Lower lobe of right lung (tissue), 2 donors: Measurements from ENCODE around the gene TIMM50. TPM values are rescaled to one million over a fixed set of nuclear protein-coding genes. Genes with fewer than 3 reads are reported as not detected.

ENCODE experiments used
- ATAC-seq, 2 donors: fragments of 200-7000 bp; cut with Tn5 transposase; one replicate each; pipeline ENCODE4 v1.9.1; 2020 to 2022; ENCODE audit warnings: mild to moderate bottlenecking in 2 of 2, moderate library complexity in 2 of 2
- DNase-seq: peaks from one replicate; pipeline ENCODE4 v3.0.0-alpha.2; 2020
- H3K27ac ChIP-seq: fragments of 200-600 bp; one replicate; pipeline ENCODE4 v1.8.0; 2022
- H3K27me3 ChIP-seq: fragments of 200-600 bp; one replicate; pipeline ENCODE4 v1.8.0; 2022; ENCODE audit warnings: low read depth
- H3K36me3 ChIP-seq: fragments of 200-600 bp; one replicate; pipeline ENCODE4 v1.8.0; 2022; ENCODE audit warnings: mild to moderate bottlenecking
- H3K4me1 ChIP-seq: fragments of 200-600 bp; one replicate; pipeline ENCODE4 v1.8.0; 2022
- H3K4me3 ChIP-seq: fragments of 200-600 bp; one replicate; pipeline ENCODE4 v1.8.0; 2022; ENCODE audit warnings: mild to moderate bottlenecking
- H3K9me3 ChIP-seq: fragments of 200-600 bp; one replicate; pipeline ENCODE4 v1.8.0; 2022
- intact Hi-C: fragments of 100-400 bp; cut with DNase I; formaldehyde crosslinking; loops from one replicate; pipeline ENCODE4 v1.11.0; 2022
- total RNA-seq: library from RNA; stranded (reverse); fragmentation: NEBNext Ultra II Directional; extraction: Animal tissue kit (Norgen Biotek cat#: 25700); gene quantifications from one replicate; pipeline ENCODE4 v1.2.1, GENCODE V29; 2021
- TF ChIP-seq, protein P1 (sequence below): fragments of 200-600 bp; IDR thresholded peaks from one replicate; pipeline ENCODE4 v1.8.0; 2022; ENCODE audit warnings: antibody characterized with exemption, mild to moderate bottlenecking
- donor health status: DM: no; HTN: yes; CAD: no; lungs with severe emphysema.

The TIMM50 gene
- total RNA-seq, 1 donor from 2014 or later: 44.0 TPM

DNA sequence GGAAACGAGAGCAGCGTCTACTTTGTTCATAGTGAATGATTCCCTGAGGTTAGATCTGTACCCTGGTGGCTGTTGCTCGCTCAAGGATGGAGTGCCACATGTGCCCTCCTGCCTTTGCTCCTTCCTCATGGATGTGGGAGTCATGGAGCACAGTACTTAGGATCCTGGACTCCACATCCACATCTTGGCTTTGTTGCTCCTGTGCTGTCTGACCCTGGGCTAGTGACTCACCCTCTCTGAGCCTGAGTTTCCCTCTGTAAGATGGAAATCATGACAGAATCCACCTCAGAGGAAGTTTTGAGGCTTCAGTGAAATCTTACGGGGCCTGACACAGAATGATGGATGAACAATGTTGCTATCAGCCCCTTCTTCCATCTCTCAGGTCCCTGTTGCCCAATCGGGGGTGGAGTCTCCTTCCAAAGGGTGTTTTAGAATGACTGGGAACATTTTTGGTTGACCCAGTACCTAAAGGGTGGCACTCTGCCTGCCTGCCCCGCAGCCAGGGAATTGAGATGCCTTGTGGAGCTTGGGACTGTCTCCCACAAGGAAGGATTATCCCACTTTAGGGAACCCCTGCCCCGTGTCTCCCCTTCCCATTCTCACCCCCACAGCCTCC is 9.8 kb upstream of the TIMM50 start:
- H3K36me3 ChIP-seq: peaks cover 100% of the 10 kb centered on the region
- no peak for DNase-seq

DNA sequence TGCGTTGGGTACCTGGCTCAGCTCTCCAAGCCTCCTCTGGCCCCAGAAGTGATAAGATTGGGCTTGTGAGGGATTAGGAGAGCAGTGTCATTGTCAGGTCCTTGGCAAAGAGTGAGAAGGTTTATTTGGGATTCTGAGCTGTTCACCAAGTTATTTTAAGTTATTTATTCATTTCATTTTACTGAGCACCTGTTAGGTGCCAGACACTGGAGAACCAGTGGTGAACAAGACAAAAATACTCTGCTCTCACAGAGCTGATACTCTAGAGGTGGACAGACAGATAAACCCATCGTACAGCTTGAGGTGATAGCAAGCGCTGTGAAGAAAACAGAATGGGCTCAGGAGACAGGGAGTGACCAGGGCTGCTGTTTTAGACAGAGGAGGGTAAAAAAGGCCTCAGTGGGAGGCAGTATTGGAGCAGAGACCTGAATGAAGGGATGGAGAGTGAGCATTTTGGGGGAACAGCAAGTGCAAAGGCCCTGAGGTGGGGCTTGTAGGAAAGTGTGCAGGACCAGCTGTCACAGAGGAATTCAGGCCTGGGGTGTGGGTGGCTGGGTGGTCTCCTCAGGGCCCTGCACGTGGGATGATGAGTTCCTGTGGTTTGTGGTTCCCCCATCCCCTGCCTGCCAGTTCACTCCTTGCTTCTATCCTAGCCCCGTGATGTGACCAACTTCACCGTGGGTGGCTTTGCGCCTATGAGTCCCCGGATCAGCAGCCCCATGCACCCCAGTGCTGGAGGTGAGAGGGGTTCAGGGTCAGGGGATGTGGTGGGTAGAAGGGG is 8.7 kb upstream of the TIMM50 start:
- ATAC-seq: no peak
- no peak overlapping the region for H3K27ac ChIP-seq
- intact Hi-C loops: no loop called here
- no peaks in the 10 kb centered on the region for H3K4me1 ChIP-seq
- peaks cover 98% of the 10 kb centered on the region for H3K36me3 ChIP-seq
- TF ChIP-seq, protein P1, sequence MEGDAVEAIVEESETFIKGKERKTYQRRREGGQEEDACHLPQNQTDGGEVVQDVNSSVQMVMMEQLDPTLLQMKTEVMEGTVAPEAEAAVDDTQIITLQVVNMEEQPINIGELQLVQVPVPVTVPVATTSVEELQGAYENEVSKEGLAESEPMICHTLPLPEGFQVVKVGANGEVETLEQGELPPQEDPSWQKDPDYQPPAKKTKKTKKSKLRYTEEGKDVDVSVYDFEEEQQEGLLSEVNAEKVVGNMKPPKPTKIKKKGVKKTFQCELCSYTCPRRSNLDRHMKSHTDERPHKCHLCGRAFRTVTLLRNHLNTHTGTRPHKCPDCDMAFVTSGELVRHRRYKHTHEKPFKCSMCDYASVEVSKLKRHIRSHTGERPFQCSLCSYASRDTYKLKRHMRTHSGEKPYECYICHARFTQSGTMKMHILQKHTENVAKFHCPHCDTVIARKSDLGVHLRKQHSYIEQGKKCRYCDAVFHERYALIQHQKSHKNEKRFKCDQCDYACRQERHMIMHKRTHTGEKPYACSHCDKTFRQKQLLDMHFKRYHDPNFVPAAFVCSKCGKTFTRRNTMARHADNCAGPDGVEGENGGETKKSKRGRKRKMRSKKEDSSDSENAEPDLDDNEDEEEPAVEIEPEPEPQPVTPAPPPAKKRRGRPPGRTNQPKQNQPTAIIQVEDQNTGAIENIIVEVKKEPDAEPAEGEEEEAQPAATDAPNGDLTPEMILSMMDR: no peak
- no peak for DNase-seq
- no peaks in the 10 kb centered on the region for H3K27me3 ChIP-seq
- H3K9me3 ChIP-seq: no peaks in the 10 kb centered on the region
- H3K4me3 ChIP-seq: no peak overlapping the region

More for the DNA sequence above, 9.8 kb upstream of the TIMM50 start:
- Histone ChIP-seq H3K4me1 (no peaks in the 10 kb centered on the region), H3K27ac (no peak overlapping the region), H3K4me3 (no peak overlapping the region), H3K9me3 (no peaks in the 10 kb centered on the region), H3K27me3 (no peaks in the 10 kb centered on the region)
- no peak for ATAC-seq
- intact Hi-C loops: no loop called here
- TF ChIP-seq, protein P1: no peak

DNA sequence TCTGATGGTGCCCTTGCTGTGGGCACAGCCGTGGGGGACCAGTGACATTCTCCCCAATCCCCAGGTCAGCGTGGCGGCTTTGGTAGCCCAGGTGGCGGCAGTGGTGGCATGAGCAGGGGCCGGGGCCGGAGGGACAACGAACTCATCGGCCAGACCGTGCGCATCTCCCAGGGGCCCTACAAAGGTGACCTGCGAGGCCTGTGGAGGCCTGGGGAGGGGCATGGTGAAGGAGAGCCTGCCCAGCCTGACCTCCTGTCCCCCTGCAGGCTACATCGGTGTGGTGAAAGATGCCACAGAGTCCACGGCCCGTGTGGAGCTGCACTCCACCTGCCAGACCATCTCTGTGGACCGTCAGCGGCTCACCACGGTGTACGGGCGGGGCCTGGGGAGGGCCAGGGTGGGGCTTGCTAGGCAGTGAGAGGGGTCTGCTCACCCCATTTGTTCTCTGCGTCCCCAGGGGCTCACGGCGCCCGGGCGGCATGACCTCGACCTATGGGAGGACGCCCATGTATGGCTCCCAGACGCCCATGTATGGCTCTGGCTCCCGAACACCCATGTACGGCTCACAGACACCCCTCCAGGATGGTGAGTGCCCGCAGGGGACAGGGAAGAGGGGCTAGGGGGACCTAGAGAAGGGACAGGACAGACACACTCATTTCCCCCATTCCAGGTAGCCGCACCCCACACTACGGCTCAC is 7.7 kb upstream of the TIMM50 start:
- DNase-seq (no peak), ATAC-seq (peak in 1 of 2 donors; percentile 6)
- Histone ChIP-seq H3K27ac (no peak overlapping the region), H3K36me3 (peaks cover 91% of the 10 kb centered on the region), H3K4me1 (no peaks in the 10 kb centered on the region), H3K4me3 (no peak overlapping the region), H3K9me3 (no peaks in the 10 kb centered on the region), H3K27me3 (no peaks in the 10 kb centered on the region)
- TF ChIP-seq, protein P1: no peak
- intact Hi-C loops: no loop called here

DNA sequence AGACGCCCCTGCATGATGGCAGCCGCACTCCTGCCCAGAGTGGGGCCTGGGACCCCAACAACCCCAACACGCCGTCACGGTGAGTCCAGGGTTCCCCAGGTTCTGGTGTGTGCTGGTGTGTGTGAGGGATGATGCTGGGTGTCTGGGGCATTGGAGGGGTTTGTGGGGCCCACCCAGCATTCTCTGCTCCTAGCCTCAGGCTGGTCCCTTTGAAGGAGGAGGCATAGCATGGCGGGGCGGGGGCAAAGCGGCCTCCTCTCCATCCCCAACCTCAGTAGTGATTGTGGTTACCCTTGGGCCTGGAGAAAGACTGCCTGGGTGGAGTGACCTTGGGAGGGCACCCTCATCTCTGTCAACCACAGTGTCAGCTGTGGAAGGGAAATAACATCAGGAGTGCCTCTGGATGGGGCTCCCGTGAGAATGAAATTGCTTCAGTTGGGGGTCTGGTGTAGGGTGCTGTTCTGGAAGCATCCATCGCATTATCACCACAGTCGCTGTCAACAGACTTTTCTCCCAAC is 7.1 kb upstream of the TIMM50 start:
- intact Hi-C loops: no loop called here
- H3K4me1 ChIP-seq: no peaks in the 10 kb centered on the region
- H3K27ac ChIP-seq: no peak overlapping the region
- H3K9me3 ChIP-seq: no peaks in the 10 kb centered on the region
- DNase-seq (no peak), ATAC-seq (no peak)
- no peak overlapping the region for H3K4me3 ChIP-seq
- H3K27me3 ChIP-seq: no peaks in the 10 kb centered on the region
- H3K36me3 ChIP-seq: peaks cover 85% of the 10 kb centered on the region
- TF ChIP-seq, protein P1: no peak

DNA sequence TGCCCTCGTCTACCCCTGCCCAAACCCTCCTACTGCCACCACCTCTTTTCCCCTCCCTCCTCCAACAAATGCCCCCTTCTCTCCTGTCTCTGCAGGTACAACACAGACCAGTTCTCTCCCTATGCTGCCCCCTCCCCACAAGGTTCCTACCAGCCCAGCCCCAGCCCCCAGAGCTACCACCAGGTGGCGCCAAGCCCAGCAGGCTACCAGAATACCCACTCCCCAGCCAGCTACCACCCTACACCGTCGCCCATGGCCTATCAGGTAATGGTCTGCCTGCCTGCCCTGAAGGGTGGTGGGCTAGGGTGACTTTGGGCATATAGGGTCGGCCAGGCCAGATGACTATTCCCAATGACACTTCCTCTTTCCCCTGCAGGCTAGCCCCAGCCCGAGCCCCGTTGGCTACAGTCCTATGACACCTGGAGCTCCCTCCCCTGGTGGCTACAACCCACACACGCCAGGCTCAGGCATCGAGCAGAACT is 6.5 kb upstream of the TIMM50 start:
- ATAC-seq: peak; percentile 72 to 74
- peak; percentile 72 for DNase-seq
- intact Hi-C loops: no loop called here
- H3K9me3 ChIP-seq: no peaks in the 10 kb centered on the region
- no peak overlapping the region for H3K27ac ChIP-seq
- no peaks in the 10 kb centered on the region for H3K4me1 ChIP-seq
- no peak overlapping the region for H3K4me3 ChIP-seq
- H3K27me3 ChIP-seq: no peaks in the 10 kb centered on the region
- H3K36me3 ChIP-seq: peaks cover 78% of the 10 kb centered on the region
- TF ChIP-seq, protein P1: peak; percentile 66
